NOMO-1 (cell line): Measurements from ENCODE around the gene GLDN.

Source experiments
- DNase-seq, 2 experiments: peaks; one replicate each; lab custom pipeline; 2025; ENCODE audit not compliant: unreplicated experiment in 2 of 2; lab: John Stamatoyannopoulos, UW

GLDN gene

GRCh38 chr15:51356147-51356546, 14.7 kb downstream of the GLDN start:
- no peak for DNase-seq

DNA sequence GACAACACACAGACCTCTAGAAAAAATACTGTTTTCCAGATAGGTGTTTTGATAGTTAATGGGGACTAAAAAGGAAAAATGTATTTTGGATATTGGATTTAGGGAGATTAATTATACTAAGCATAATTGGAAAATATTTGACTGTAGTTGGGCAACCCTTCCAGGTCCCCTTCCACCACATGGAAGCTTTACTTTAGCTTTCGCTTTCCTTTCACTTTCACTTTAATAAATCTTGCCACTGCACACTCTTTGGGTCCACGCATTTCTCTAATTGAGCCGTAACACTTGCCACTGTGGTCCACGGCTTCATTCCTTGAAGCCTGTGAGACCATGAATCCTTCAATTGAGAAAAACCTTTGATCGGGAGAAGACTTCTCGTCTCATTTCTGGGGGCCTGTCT, 15.5 kb downstream of the GLDN start:
- peak in 1 of 2 experiments; percentile 35 for DNase-seq

DNA sequence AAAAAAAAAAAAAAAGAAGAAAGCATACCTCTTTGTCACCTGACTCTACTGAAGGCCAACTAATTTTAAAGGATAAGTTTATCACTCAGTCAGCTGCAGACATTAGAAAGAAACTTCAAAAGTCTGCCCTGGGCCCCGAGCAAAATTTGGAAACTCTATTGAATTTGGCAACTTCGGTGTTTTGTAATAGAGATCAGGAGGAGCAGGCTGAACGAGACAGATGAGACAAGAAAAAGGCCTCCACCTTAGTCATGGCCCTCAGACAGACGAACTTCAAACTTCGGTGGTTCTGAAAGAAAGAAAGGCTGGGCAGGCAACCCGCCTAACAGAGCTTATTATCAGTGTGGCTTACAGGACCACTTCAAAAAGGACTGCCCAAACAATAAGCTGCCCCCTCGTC, 18.5 kb downstream of the GLDN start:
- DNase-seq = peak; percentile 32 to 58

GRCh38 chr15:51363383-51363782, 21.9 kb downstream of the GLDN start:
- no peak for DNase-seq

DNA sequence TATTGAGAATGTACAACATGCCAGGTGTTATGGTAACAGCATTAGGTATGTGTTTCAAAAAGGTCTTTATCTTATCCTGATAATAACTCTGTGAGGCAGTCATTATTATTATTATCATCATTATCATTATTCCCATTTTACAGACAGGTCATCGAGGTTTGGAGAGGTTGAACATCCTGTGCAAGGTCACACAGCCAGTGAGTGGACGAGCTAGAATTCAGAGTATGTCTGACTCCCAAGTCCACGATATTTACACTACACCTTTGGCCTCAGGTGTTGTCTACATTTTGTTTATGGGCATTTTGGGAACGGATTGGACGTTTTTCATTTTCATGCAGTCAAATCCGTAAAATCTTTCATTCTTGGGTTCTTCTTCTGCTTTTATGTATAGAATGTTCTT, 24.0 kb downstream of the GLDN start:
- no peak for DNase-seq

DNA sequence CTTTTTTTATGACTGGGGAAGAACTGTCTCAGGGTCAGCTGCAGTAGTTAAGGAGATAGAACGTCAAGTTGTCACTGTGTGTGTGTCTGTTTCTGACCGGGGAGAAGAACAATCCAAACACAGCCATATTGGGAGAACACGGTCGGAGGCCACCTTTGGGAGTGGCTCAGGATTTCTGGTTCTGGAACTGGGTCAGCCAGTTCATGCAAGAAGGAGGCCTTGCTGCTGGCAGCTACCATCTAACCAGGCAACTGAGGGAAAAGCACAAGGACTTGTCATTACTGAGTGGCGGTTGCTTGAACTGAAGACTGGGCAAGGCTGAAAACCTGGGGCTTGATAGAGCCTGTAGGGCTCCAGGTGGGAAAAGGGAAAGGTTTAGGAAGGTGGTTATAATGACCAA, 24.6 kb downstream of the GLDN start:
- DNase-seq = no peak

- DNase-seq = no peak
Observed at GRCh38 chr15:51366920-51367319, 25.5 kb downstream of the GLDN start.

DNA sequence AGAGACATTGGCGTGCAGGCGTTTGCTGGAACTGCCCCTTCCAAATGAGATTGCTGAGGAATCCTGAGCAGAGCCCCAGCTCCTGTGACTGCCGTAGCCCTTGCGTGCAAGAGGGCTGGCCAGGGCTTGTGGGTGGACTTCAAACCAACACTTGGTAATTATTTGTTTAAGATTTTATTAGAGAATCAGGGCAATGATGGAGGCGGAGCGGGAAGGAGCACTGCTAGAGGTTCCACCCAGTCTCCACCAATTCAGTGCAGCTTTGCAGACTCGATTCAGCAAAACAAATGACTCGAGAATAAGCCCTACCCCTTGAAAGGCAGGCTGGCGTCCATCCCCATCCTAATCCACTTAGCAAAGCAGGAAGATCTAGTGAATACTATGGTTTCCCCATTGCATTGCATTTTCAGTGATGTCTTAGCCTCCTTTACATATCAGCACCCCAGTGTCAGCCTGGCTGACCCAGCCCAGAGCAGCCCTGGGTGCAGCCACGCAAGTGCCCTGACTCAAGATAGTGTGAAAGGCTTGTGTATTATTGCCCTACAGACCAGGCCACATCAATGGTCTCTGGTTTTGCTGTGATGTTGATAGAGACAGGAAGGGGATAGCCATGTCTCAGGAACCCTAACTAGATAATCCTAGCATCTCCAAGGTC, 26.0 kb downstream of the GLDN start:
- DNase-seq = no peak

DNA sequence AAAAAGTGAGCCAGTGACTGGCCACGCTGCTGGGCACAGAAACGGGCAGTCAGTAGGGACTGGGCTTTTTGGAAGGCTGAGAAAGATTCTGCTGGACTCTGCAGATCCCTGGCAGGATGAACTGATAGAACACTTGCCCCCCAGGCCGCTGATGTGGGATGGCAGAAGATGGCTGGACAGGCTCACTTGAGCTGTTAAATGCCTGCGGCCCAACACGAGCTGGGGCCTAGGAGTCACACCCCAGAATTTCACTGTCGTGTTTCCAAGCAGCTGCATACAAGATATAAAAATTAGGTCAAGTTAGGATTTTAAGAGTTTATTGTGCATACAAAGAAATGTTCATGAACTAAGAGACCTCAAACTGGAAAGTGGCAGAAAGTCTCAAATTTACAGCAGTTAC, 26.9 kb downstream of the GLDN start:
- DNase-seq = no peak

GRCh38 chr15:51368751-51369450, 27.4 kb downstream of the GLDN start:
- DNase-seq = no peak

- DNase-seq = no peak
Observed at GRCh38 chr15:51369451-51369761, 28.0 kb downstream of the GLDN start.

GRCh38 chr15:51371266-51371665, 29.8 kb downstream of the GLDN start:
- no peak for DNase-seq

DNA sequence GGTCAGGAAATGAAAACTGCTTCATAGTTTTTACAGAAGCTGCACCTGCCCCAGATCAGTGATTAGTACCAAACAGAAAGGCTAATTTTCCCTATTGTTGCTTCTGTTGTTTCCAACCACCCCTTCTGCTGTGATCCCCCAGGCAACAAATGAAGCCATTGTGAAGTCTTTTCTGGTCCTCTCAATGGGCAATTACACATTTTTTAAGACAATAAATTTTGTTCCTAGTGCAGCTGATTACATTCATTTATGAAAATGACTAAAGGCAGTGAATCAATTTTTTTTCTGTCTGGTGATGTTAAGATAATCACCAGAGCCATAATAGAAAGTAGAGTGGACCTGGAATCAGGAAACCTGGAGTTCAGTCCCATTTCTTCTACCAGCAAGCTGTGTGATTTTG, 32.7 kb downstream of the GLDN start:
- DNase-seq = no peak

DNA sequence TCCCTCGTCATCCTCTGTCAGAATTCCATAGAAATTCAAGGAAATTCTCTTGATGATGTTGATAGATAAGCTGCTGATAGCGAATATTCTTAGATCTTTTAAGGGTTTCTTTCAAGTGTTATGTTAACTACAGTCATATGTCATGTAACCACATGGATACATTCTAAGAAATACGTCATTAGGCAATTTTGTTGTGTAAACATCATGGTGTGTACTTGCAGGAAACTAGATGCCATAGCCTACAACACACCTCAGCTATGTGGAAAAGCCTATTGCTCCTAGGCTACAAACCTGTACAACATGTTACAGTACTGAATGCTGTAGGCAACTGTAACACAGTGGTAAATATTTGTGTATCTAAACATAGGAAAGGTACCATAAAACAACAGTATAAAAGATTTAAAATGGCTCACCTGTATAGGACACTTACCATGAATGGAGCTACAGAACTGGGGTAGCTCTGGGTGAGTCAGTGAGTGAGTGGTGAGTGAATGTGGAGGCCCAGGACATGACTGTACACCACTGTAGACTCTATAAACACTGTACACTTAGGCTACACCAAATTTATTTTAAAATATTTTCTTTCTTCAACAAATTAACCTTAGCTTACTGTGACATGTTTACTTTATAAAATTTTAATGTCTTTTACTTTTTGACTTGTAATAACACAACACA, 34.6 kb downstream of the GLDN start:
- DNase-seq = no peak

- no peak for DNase-seq
Observed at GRCh38 chr15:51377038-51377786, 35.8 kb downstream of the GLDN start.

- no peak for DNase-seq
Observed at GRCh38 chr15:51378406-51378805, 37.0 kb downstream of the GLDN start.

DNA sequence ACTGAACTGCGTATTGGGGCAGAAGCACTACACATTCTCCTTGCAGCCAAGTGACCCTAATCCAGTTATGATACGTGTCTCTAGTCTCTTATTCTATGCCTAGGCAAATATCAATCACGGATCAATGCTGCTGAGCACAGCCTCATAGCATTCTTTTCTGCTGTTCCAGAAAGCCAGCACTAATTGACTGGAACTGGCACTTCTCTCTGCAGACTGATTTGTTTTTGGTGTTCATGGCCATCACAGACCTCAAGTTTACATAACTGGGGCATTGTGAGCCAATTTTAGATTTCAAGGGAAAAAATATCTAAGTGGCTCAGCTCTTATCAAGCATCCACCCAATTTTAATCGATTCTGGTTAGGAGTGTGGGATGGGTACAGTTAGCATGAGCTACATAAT, 37.9 kb downstream of the GLDN start:
- DNase-seq = no peak

GRCh38 chr15:51380999-51381806, 39.7 kb downstream of the GLDN start:
- DNase-seq = peak; percentile 68 to 80

DNA sequence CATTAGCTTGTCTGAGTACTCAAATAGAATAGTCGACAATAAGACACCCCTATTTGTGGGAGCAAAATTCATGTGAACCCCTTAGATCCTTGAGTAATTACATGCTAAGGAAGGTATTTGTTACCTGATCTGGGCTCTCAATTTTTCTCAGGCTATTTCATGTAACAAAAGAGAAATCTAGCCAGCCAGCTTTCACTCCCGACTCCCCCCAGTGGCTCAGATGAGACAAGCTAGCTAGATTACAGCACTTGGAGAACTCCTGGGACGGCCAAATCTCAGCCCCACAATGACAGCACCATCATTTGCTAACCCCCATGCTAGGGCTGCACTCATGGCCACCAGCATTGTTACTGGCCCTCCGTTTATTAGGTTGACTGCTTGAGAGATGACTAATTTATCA, 41.3 kb downstream of the GLDN start:
- peak; percentile 10 to 29 for DNase-seq

- DNase-seq = no peak
Observed at GRCh38 chr15:51386029-51386428, 44.6 kb downstream of the GLDN start.

DNA sequence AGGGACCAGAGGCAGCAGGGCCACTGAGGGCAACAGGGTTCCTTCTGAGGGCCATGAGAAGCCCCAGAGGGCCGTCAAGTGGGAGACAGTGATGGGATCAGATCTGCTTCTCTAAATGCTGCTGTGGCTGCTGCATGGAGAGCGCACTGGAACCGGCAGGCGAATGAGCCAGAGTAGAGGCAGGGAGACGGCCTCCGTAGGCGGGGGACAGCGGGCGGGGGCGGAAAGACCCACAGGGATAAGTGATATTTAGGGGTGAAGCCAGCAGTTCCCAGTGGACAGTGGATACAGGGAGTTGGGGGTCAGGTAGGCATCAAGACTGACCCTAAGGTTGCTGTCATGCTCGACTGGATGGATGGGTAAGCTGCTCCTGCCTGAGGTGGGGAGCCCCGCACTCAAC, 45.0 kb downstream of the GLDN start:
- no peak for DNase-seq
